GM04503 (cell line): ENCODE data around the gene MAPKBP1.

Experiments used
- DNase-seq: peaks from one replicate; pipeline ENCODE4 v3.0.0-alpha.2; 2012; ENCODE audit warnings: low read depth

The MAPKBP1 gene

DNA sequence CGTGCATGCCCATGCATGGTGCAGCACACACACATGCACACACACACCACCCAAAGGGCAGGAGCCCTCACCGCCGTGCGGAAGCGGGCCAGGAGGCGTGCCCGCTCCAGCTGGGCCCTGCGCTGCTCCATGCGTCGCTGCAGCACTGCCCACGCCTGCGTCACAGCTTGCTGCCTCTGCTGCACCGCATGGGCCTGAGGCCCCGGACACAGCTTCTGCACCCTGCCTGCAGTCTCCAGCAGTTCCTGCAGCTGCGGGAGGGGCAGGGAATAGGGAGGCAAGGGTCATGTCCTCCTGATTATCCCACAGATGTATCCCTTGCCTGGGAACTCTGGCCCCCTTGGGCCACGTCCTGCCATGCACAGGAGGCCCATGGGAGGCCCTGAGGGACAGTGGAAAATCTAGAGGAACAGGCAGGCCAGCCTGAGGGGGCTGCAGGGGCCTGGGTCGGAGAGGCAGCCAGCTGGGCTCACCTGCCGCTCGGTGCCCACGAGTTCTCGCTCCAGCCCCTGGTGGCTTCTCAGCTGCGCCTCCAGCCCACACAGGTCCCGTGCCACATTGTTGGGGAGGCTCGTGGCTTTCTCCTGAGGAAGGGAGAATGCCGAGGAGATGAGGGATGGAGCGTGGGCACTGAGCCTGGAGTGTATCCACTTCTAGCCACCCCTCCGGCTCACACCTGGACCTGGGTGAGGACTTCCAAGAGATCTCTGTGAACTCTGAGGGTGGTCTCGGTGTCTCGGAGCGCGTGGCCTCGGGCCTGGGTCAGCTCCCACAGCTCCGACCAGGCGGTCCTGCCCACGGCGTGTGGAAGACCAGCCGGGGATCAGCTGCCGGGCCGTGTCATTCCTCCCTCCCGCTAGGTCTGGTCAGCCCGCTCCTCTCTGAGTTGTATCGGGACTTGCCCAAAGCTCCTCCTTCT is 95.7 kb downstream of the MAPKBP1 start:
- DNase-seq: no peak

DNA sequence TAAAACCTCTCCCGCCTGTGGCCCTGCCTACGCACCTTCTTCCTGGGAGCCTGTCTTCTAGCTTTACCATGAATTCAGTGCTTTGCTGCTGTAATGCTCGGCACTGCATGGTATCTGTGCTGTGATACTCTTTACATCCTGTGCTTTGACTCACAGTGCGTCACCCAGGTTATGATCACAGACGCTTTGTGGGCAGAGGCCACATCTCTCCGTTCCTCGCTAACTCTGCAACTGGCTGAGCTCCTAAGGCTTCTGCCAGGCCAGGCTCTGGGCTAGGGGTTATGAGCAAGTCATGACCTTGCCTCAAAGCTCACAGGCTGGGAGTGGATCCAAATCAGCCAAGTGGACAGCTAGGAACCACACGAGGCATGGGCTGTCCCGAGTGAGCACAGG is 96.4 kb downstream of the MAPKBP1 start:
- DNase-seq: peak; percentile 17

DNA sequence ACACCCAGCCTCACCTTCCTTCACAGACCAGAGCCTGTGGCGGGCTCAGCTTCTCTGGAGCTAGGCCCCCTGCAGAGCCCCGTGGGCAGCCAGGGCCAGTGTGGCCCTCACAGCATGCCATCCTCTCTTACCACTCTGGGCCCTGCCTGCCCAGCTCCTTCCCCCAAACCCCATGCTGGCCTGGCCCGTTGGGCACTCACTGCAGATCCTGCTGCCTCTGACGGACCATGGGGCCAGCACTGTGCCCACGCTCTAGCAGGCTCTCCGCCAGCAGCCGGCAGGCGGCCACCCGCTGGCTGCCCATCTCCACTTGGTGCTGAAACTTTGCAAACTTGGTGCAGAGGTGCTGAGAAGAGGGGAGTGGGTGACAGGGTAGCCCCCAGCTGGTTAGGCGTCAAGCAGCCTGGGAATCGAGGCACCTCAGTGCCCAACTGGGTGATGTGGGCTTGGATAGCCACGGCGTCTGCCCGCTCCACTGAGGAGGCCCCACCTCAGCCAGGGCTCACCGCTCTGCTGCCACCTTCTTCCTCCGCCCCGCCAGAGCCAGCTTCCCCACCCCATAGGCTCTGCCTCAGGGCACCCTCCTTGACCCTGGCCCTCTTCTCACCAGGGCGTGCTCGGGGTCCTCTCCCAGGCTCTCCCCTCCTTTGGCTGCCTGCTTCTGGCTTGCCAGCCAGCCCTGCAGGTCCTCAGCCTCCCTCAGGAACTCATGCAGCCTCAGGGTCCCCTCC is 97.1 kb downstream of the MAPKBP1 start:
- DNase-seq: no peak

DNA sequence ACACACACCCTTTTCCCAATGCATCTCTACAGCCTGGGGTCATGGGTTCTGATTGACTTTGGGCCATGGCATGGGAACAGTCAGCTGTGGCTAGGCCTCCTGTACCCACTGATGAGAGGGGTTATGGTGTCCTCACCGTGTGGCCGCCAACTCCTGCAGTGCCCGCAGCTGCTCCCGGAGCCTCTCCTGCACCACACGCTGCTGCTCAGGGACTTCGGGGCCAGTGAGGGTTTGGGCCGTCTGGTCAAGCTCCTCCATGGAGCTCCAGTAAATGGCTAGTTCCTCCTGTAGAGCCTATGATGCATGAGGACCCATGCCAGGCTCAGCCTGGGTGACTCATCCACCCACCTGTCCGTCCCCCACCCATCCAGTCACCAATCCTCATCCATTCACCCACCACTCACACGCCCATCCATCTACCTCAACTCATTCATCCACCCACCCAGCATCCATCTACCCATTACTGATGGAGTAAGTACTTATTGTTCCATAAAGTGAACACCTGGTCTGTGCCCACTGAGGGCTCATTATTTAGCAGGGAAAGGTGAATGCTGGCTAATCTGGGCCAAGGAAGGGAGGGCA is 98.0 kb downstream of the MAPKBP1 start:
- no peak for DNase-seq

DNA sequence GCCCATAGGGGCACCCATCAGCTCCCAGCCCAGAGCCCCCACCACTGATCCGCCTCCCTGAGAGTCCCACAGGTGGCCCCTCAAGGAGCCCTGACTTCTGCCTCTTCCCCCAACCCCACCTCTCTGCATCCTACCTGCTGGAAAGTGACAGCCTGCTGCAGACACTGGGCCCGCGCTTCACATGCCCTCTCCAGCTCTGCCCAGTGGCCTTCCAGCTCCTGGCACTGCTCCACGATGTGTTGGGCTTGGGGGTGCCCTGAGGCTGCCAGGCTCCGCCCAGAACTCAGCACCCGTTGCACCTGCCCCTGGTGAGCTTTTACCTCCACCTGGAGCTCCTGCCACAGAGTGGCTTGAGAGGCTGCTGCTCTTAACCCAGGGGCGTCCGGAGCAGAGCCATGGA is 99.4 kb downstream of the MAPKBP1 start:
- no peak for DNase-seq

DNA sequence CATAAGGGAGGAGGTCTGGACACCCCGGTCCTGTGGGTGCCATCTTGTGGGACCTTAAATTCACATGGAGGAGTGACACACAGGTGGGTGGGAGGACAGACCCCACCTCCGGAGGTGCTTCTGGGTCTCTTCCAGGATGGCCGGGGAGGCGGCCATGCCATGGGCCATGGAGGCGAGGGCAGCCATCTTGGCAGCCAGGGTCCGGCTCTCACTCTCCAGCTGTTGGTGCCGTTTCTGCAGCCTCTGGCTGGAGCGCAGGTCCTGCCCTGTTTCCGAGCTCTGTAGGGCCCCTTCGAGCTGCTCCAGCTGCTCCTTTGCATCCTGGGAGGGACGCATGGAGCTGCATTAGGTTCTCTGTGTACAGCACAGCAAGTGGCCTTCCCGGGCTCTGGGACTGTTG is 100.5 kb downstream of the MAPKBP1 start:
- no peak for DNase-seq

DNA sequence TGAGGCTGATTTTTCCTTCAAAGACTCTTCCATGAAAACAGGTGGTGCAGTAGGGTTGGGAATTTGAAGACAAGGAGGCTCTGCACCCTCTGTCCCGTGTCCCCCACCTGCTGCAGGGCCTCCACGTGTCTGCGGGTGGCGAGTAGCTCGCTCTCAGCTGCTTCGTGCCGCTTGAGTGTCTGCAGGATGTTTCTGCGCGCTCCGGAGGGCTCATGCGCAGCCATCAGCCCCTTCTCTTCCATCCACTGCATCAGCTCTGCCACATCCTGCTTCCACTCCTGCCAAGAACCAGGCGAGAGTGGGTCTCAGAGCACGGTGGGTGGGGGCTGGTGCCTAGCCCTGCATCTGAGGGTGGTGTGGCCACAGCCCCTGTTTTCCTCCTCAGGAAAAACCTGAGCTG is 101.7 kb downstream of the MAPKBP1 start:
- DNase-seq: no peak

DNA sequence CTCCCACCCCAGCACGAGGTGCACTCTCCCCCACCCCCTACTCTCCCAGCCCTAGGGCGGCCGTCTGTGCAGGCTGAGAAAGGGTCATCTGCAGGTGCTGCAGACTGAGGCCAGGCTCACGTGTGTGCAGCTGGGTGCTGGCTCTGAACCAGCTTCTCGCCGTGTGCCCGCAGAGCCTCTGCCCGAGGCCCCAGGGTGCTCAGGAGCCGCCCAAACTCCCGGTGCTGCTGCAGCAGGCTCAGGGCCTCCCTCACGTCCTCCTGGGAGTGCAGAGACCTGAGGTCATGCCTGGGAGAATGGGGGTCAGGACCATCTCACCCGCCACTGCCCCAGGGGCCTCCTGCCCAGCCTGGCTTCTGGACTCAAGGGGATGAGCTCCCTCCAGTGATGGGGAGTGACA is 102.4 kb downstream of the MAPKBP1 start:
- DNase-seq: no peak
